ENCODE results near the gene EPB41L2.

EPB41L2 gene

GRCh38 chr6:130859161-130859867 is 203.7 kb downstream of the EPB41L2 start:
- no peak for DNase-seq (ENCODE audit: low read depth)
- no peak overlapping the region for H3K4me3 ChIP-seq (ENCODE audit: low read depth, low read length)

- DNase-seq (ENCODE audit: low read depth), result no peak
- H3K4me3 ChIP-seq (ENCODE audit: low read depth, low read length), result no peak overlapping the region
Measured at GRCh38 chr6:130858498-130859160, 204.4 kb downstream of the EPB41L2 start.

GRCh38 chr6:130858054-130858453 is 205.0 kb downstream of the EPB41L2 start:
- DNase-seq (ENCODE audit: low read depth), result no peak

GRCh38 chr6:130853555-130854183 is 209.4 kb downstream of the EPB41L2 start:
- DNase-seq (ENCODE audit: low read depth), result peak; percentile 13
- no peak overlapping the region for H3K4me3 ChIP-seq (ENCODE audit: low read depth, low read length)

More at GRCh38 chr6:130858054-130858453, 205.0 kb downstream of the EPB41L2 start:
- H3K4me3 ChIP-seq (ENCODE audit: low read depth, low read length), result no peak overlapping the region

- DNase-seq (ENCODE audit: low read depth), result no peak
- H3K4me3 ChIP-seq (ENCODE audit: low read depth, low read length), result no peak overlapping the region
Measured at GRCh38 chr6:130852844-130853554, 210.0 kb downstream of the EPB41L2 start.

GRCh38 chr6:130851026-130851425 is 212.0 kb downstream of the EPB41L2 start:
- DNase-seq (ENCODE audit: low read depth), result no peak
- H3K4me3 ChIP-seq (ENCODE audit: low read depth, low read length), result no peak overlapping the region

GRCh38 chr6:130849594-130849993 is 213.5 kb downstream of the EPB41L2 start:
- no peak overlapping the region for H3K4me3 ChIP-seq (ENCODE audit: low read depth, low read length)
- no peak for DNase-seq (ENCODE audit: low read depth)

- H3K4me3 ChIP-seq (ENCODE audit: low read depth, low read length), result no peak overlapping the region
- DNase-seq (ENCODE audit: low read depth), result no peak
Measured at GRCh38 chr6:130848945-130849344, 214.1 kb downstream of the EPB41L2 start.

- no peak for DNase-seq (ENCODE audit: low read depth)
- H3K4me3 ChIP-seq (ENCODE audit: low read depth, low read length), result no peak overlapping the region
Measured at GRCh38 chr6:130847001-130847910, 215.8 kb downstream of the EPB41L2 start.

- H3K4me3 ChIP-seq (ENCODE audit: low read depth, low read length), result no peak overlapping the region
- DNase-seq (ENCODE audit: low read depth), result no peak
Measured at GRCh38 chr6:130846501-130846900, 216.5 kb downstream of the EPB41L2 start.

- no peak overlapping the region for H3K4me3 ChIP-seq (ENCODE audit: low read depth, low read length)
- peak; percentile 4 for DNase-seq (ENCODE audit: low read depth)
Measured at GRCh38 chr6:130843575-130844320, 219.3 kb downstream of the EPB41L2 start.

GRCh38 chr6:130841128-130841728 is 221.8 kb downstream of the EPB41L2 start:
- DNase-seq (ENCODE audit: low read depth), result no peak
- H3K4me3 ChIP-seq (ENCODE audit: low read depth, low read length), result no peak overlapping the region

GRCh38 chr6:130840050-130840449 is 223.0 kb downstream of the EPB41L2 start:
- H3K4me3 ChIP-seq (ENCODE audit: low read depth, low read length), result no peak overlapping the region
- no peak for DNase-seq (ENCODE audit: low read depth)

- no peak for DNase-seq (ENCODE audit: low read depth)
Measured at GRCh38 chr6:130839379-130839778, 223.7 kb downstream of the EPB41L2 start.

GRCh38 chr6:130838951-130839350 is 224.1 kb downstream of the EPB41L2 start:
- no peak for DNase-seq (ENCODE audit: low read depth)

More at GRCh38 chr6:130839379-130839778, 223.7 kb downstream of the EPB41L2 start:
- no peak overlapping the region for H3K4me3 ChIP-seq (ENCODE audit: low read depth, low read length)

GRCh38 chr6:130838250-130838860 is 224.7 kb downstream of the EPB41L2 start:
- DNase-seq (ENCODE audit: low read depth), result no peak
- no peak overlapping the region for H3K4me3 ChIP-seq (ENCODE audit: low read depth, low read length)

More at GRCh38 chr6:130838951-130839350, 224.1 kb downstream of the EPB41L2 start:
- H3K4me3 ChIP-seq (ENCODE audit: low read depth, low read length), result no peak overlapping the region

GRCh38 chr6:130837067-130837466 is 226.0 kb downstream of the EPB41L2 start:
- no peak overlapping the region for H3K4me3 ChIP-seq (ENCODE audit: low read depth, low read length)
- no peak for DNase-seq (ENCODE audit: low read depth)
